Measurements from ENCODE around the gene BRD3OS. TPM values are rescaled to one million over a fixed set of nuclear protein-coding genes. Genes with fewer than 3 reads are reported as not detected.
"Not testable (repeated sequence)": the region's sequence is repeated elsewhere in the genome, so short reads cannot be mapped to it uniquely, and the experiment has no call there.

Gene BRD3OS
- total RNA-seq, 6 donors from 2014 or later, result 7.0 to 17.8 (median 11.6) TPM

DNA sequence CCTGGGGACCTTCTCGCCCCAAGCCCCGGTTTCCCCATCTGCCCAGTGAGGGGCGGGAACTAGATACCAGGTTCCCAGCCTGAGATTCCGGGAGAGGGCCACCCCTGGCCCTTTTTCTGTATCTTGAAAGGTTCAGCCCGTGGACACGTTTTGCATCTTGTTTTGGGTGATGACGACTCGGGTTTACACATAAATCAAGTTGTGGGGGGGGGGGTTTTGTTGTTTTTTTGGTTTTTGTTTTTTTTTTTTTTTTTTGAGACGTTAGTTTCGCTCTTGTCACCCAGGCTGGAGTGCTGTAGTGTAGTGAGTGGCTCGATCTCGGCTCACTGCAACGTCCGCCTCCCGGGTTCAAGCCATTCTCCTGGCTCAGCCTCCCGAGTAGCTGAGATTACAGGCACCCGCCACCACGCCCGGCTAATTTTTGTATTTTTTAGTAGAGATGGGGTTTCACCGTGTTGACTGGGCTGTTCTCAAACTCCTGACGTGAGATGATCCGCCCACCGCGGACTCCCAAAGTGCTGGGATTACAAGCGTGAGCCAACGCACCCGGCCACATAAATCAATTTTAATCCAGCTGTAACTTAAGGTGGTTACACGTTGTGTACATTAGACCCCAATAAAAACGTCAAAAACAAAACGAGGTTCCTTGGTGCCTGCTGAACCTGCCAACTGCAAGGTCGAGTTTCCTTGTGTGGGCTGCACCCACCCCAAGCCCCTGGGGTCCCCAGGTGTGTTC lies 43.6 kb downstream of the BRD3OS start:
- no peaks in the 10 kb centered on the region for H3K27me3 ChIP-seq
- DNase-seq (no peak), ATAC-seq (ENCODE audit: low FRiP score in 2 of 2) (peak in 1 of 2 donors; percentile 4)
- H3K9me3 ChIP-seq, result no peaks in the 10 kb centered on the region
- H3K36me3 ChIP-seq, result no peaks in the 10 kb centered on the region
- H3K4me1 ChIP-seq, result peaks cover 25 to 40% (median 27%) of the 10 kb centered on the region in 4 donors
- peak overlapping the region; percentile 96 to 99 (median 97) for H3K27ac ChIP-seq
- H3K4me3 ChIP-seq, result peak overlapping the region; percentile 88 to 96 (median 92)
- TF ChIP-seq EP300 (IDR thresholded peaks at IDR 0.05) (no peak), CTCF (IDR thresholded peaks at IDR 0.05) (no peak), POLR2AphosphoS5 (IDR thresholded peaks at IDR 0.05) (no peak), POLR2A (IDR thresholded peaks at IDR 0.05) (no peak)
- 19 to 29% methylated on average over 29 to 31 of the region's 31 CpGs for WGBS, 2 donors

- Histone ChIP-seq H3K36me3 (no peaks in the 10 kb centered on the region), H3K27me3 (no peaks in the 10 kb centered on the region), H3K4me1 (peaks cover 20 to 32% (median 24%) of the 10 kb centered on the region in 4 donors), H3K27ac (no peak overlapping the region), H3K9me3 (no peaks in the 10 kb centered on the region), H3K4me3 (no peak overlapping the region)
- DNase-seq, result peak in 1 of 2 donors; percentile 34
- no peak for ATAC-seq (ENCODE audit: low FRiP score in 2 of 2)
- WGBS, 2 donors, result 65 to 83% methylated on average over 5 to 12 of the region's 12 CpGs
- TF ChIP-seq POLR2AphosphoS5 (IDR thresholded peaks at IDR 0.05), result no peak
Observed at GRCh38 chr9:134069480-134070399, 44.5 kb downstream of the BRD3OS start.

DNA sequence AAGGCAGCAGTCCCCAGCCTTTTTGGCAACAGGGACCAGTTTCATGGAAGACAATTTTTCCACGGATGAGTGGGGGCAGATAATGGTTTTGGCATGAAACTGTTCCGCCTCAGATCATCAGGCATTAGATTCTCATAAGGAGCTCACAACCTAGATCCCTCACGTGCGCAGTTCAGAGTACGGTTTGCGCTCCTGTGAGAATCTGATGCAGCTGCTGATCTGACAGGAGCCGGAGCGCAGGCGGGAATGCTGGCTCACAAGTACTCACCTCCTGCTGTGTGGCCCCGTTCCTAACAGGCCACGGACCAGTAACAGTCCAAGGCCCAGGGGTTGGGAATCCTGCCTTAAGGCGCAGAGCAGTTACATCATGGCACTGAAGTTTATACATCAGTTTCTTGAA lies 45.9 kb downstream of the BRD3OS start:
- no peak for ATAC-seq (ENCODE audit: low FRiP score in 2 of 2)
- TF ChIP-seq CTCF (IDR thresholded peaks at IDR 0.05) (no peak), POLR2AphosphoS5 (IDR thresholded peaks at IDR 0.05) (no peak), POLR2A (IDR thresholded peaks at IDR 0.05) (no peak), EP300 (IDR thresholded peaks at IDR 0.05) (no peak)
- no peaks in the 10 kb centered on the region for H3K36me3 ChIP-seq
- peaks cover 7 to 17% (median 10%) of the 10 kb centered on the region in 4 donors for H3K4me1 ChIP-seq
- WGBS, 2 donors, result 91 to 96% methylated on average over 11 to 12 of the region's 12 CpGs
- H3K4me3 ChIP-seq, result no peak overlapping the region
- H3K27ac ChIP-seq, result no peak overlapping the region
- H3K27me3 ChIP-seq, result no peaks in the 10 kb centered on the region
- peak in 1 of 2 donors; percentile 16 for DNase-seq
- H3K9me3 ChIP-seq, result peaks cover 0 to 3% (median 0%) of the 10 kb centered on the region in 4 donors

DNA sequence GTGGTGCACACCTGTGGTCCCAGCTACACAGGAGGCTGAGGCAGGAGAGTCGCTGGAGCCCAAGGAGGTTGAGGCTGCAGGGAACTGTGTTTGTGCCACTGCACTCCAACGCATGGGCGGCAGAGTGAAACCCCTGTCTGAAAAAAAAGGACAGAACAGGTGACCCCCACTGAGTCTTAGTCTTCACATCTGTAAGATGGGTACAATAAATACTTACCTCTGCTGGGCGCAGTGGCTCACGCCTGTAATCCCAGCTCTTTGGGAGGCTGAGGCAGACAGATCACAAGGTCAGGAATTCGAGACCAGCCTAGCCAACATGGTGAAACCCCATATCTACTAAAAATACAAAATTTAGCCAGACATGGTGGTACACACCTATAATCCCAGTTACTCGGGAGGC lies 47.4 kb downstream of the BRD3OS start:
- DNase-seq; H3K4me1 ChIP-seq; H3K4me3 ChIP-seq; H3K27ac ChIP-seq; H3K36me3 ChIP-seq; H3K27me3 ChIP-seq; ATAC-seq (ENCODE audit: low FRiP score in 2 of 2): not testable (repeated sequence)
- H3K9me3 ChIP-seq, result peaks cover 0 to 18% (median 3%) of the 10 kb centered on the region in 4 donors
- 81 to 92% methylated on average over 7 of the region's 7 CpGs for WGBS, 2 donors

- H3K4me1 ChIP-seq, result peaks cover 0 to 8% (median 2%) of the 10 kb centered on the region in 4 donors
- DNase-seq (no peak), ATAC-seq (ENCODE audit: low FRiP score in 2 of 2) (no peak)
- peaks cover 0 to 18% (median 3%) of the 10 kb centered on the region in 4 donors for H3K9me3 ChIP-seq
- TF ChIP-seq POLR2AphosphoS5 (IDR thresholded peaks at IDR 0.05), result no peak
- TF ChIP-seq POLR2A (IDR thresholded peaks at IDR 0.05), result no peak
- TF ChIP-seq EP300 (IDR thresholded peaks at IDR 0.05), result no peak
- TF ChIP-seq CTCF (IDR thresholded peaks at IDR 0.05), result no peak
- no peaks in the 10 kb centered on the region for H3K36me3 ChIP-seq
- H3K27me3 ChIP-seq, result no peaks in the 10 kb centered on the region
- no peak overlapping the region for H3K27ac ChIP-seq
- H3K4me3 ChIP-seq, result no peak overlapping the region
- WGBS, 2 donors, result 71 to 78% methylated on average over 6 of the region's 6 CpGs
Observed at GRCh38 chr9:134073500-134073899, 48.2 kb downstream of the BRD3OS start.

GRCh38 chr9:134075689-134076088 lies 50.4 kb downstream of the BRD3OS start:
- peak in 1 of 2 donors; percentile 44 for DNase-seq
- H3K4me3 ChIP-seq; H3K4me1 ChIP-seq; H3K36me3 ChIP-seq; H3K27me3 ChIP-seq; H3K27ac ChIP-seq; ATAC-seq (ENCODE audit: low FRiP score in 2 of 2): not testable (repeated sequence)
- 89 to 92% methylated on average over 8 to 27 of the region's 31 CpGs for WGBS, 2 donors
- peaks cover 0 to 18% (median 7%) of the 10 kb centered on the region in 4 donors for H3K9me3 ChIP-seq

All from upper lobe of left lung (tissue), 6 donors.